ENCODE results near the gene HMG20B. TPM values are rescaled to one million over a fixed set of nuclear protein-coding genes. Genes with fewer than 3 reads are reported as not detected.

Gene HMG20B
- total and polyA plus RNA-seq, 7 donors: 61.3 to 148 (median 105) TPM

- no peak for TF ChIP-seq EP300 (IDR thresholded peaks at IDR 0.05)
- no peak for TF ChIP-seq POLR2A (IDR thresholded peaks at IDR 0.05)
- TF ChIP-seq CTCF (IDR thresholded peaks at IDR 0.05): no peak
- no peak for TF ChIP-seq POLR2AphosphoS5 (IDR thresholded peaks at IDR 0.05)
- intact Hi-C loops (cut with DNase I): loop anchor here (5.0 kb wide), 1 partner anchor 42 kb away; no protein-coding TSS in a partner anchor
- Histone ChIP-seq H3K4me1 (peaks cover 0 to 48% (median 39%) of the 10 kb centered on the region in 4 donors), H3K9me3 (no peaks in the 10 kb centered on the region), H3K27me3 (no peaks in the 10 kb centered on the region), H3K4me3 (no peak overlapping the region), H3K36me3 (no peaks in the 10 kb centered on the region), H3K27ac (no peak overlapping the region)
- WGBS, 2 donors: 89 to 93% methylated on average over 19 of the region's 19 CpGs
- DNase-seq: no peak
These were observed 2.6 kb downstream of the HMG20B start for GRCh38 chr19:3575260-3575741.

GRCh38 chr19:3575949-3576673 is 3.4 kb downstream of the HMG20B start:
- no peak for DNase-seq
- peaks cover 0 to 55% (median 41%) of the 10 kb centered on the region in 4 donors for H3K4me1 ChIP-seq
- H3K4me3 ChIP-seq: peak overlapping the region; percentile 1 to 47 (median 36)
- no peak for TF ChIP-seq CTCF (IDR thresholded peaks at IDR 0.05)
- H3K27me3 ChIP-seq: no peaks in the 10 kb centered on the region
- peak overlapping the region; percentile 69 to 82 (median 74) for H3K27ac ChIP-seq
- 66 to 82% methylated on average over 29 of the region's 29 CpGs for WGBS, 2 donors
- H3K36me3 ChIP-seq: no peaks in the 10 kb centered on the region
- intact Hi-C loops (cut with DNase I): loop anchor here (5.0 kb wide), 1 partner anchor 41 kb away; no protein-coding TSS in a partner anchor
- no peaks in the 10 kb centered on the region for H3K9me3 ChIP-seq

GRCh38 chr19:3576696-3577443 is 4.1 kb downstream of the HMG20B start:
- TF ChIP-seq EP300 (IDR thresholded peaks at IDR 0.05) (no peak), POLR2AphosphoS5 (IDR thresholded peaks at IDR 0.05) (peak in 3 of 4 donors; percentile 27 to 34 (median 30))
- peak overlapping the region; percentile 1 to 47 (median 36) for H3K4me3 ChIP-seq
- 27 to 49% methylated on average over 72 to 78 of the region's 78 CpGs for WGBS, 2 donors
- H3K9me3 ChIP-seq: no peaks in the 10 kb centered on the region
- peaks cover 0 to 52% (median 40%) of the 10 kb centered on the region in 4 donors for H3K4me1 ChIP-seq
- no peaks in the 10 kb centered on the region for H3K27me3 ChIP-seq
- H3K36me3 ChIP-seq: no peaks in the 10 kb centered on the region
- peak overlapping the region; percentile 69 to 82 (median 74) for H3K27ac ChIP-seq
- intact Hi-C loops (cut with DNase I): loop anchor here (5.0 kb wide), 1 partner anchor 40 kb away; no protein-coding TSS in a partner anchor
- peak; percentile 91 for DNase-seq

GRCh38 chr19:3577723-3578344 is 5.1 kb downstream of the HMG20B start:
- no peaks in the 10 kb centered on the region for H3K27me3 ChIP-seq
- peak overlapping the region; percentile 69 to 82 (median 74) for H3K27ac ChIP-seq
- no peaks in the 10 kb centered on the region for H3K36me3 ChIP-seq
- H3K9me3 ChIP-seq: no peaks in the 10 kb centered on the region
- WGBS, 2 donors: 26 to 72% methylated on average over 60 of the region's 60 CpGs
- DNase-seq: no peak
- peaks cover 0 to 49% (median 36%) of the 10 kb centered on the region in 4 donors for H3K4me1 ChIP-seq
- intact Hi-C loops (cut with DNase I): loop anchor here (5.0 kb wide), 1 partner anchor 39 kb away; no protein-coding TSS in a partner anchor
- no peak for TF ChIP-seq POLR2AphosphoS5 (IDR thresholded peaks at IDR 0.05)
- no peak for TF ChIP-seq EP300 (IDR thresholded peaks at IDR 0.05)
- TF ChIP-seq POLR2A (IDR thresholded peaks at IDR 0.05): no peak
- TF ChIP-seq CTCF (IDR thresholded peaks at IDR 0.05): no peak
- H3K4me3 ChIP-seq: no peak overlapping the region
